GM12878 (cell line): ENCODE results near the gene ANO4. TPM values are rescaled to one million over a fixed set of nuclear protein-coding genes. Genes with fewer than 3 reads are reported as not detected.

ENCODE experiments used
- ATAC-seq: fragments of 200-7000 bp; cut with Tn5 transposase; 3 replicates; pipeline ENCODE4 v1.9.1; 2020; ENCODE audit warnings: mild to moderate bottlenecking, moderate library complexity
- BruUV-seq: library from RNA; stranded (reverse); fragments of 400-500 nt; replicated peaks from 2 replicates; lab custom pipeline; 2021; lab: Mats Ljungman, UMichigan
- CTCF ChIA-PET: fragments of 300-600 bp; sonication (Branson Sonifier 250); formaldehyde crosslinking; extraction: SDS; loops from one replicate; lab custom pipeline; 2021; ENCODE audit warnings: inconsistent platforms; lab: Yijun Ruan, JAX
- POLR2A ChIA-PET: fragments of 350-600 bp; formaldehyde crosslinking; extraction: SDS; loops from one replicate; lab custom pipeline; 2021; ENCODE audit warnings: inconsistent platforms; lab: Charles Lee
- RAD21 ChIA-PET: fragments of 300-600 bp; sonication (Branson Sonifier 250); formaldehyde crosslinking; loops from one replicate; lab custom pipeline; 2023; ENCODE audit warnings: antibody characterized with exemption; ENCODE audit not compliant: unreplicated experiment; lab: Charles Lee
- SMC1A ChIA-PET: fragments of 300-600 bp; sonication (Branson Sonifier 250); formaldehyde crosslinking; loops from one replicate; lab custom pipeline; 2023; ENCODE audit not compliant: unreplicated experiment, uncharacterized antibody; lab: Charles Lee
- DNase-seq: peaks from one replicate; pipeline ENCODE4 v3.0.0-alpha.2; 2011; ENCODE audit warnings: low read depth, low spot score
- FAIRE-seq: peaks from 3 replicates; lab custom pipeline; 2011; peaks lifted over from hg19 to GRCh38; lab: Jason Lieb, UNC
- H2AFZ ChIP-seq: 2 replicates; pipeline ENCODE4 v1.6.0; 2011; ENCODE audit warnings: low read depth, low read length, control low read depth; ENCODE audit not compliant: control insufficient read depth
- H3K27ac ChIP-seq: 2 replicates; pipeline ENCODE4 v1.5.1; 2011; ENCODE audit warnings: control low read depth; ENCODE audit not compliant: control insufficient read depth, insufficient read depth
- H3K27me3 ChIP-seq, 2 experiments: replicated peaks in 1 of 2; 2 replicates each; pipeline versions ENCODE4 v1.6.0 to v1.6.1; 2011; ENCODE audit warnings: low read length in 1 of 2; ENCODE audit not compliant: control insufficient read depth in 2 of 2, insufficient read depth in 2 of 2
- H3K36me3 ChIP-seq, 2 experiments: 2 replicates each; pipeline ENCODE4 v1.5.1; 2011; ENCODE audit warnings: low read length in 1 of 2; ENCODE audit not compliant: control insufficient read depth in 2 of 2, insufficient read depth in 2 of 2
- H3K4me1 ChIP-seq: 2 replicates; pipeline ENCODE4 v1.6.1; 2011; ENCODE audit warnings: mild to moderate bottlenecking, low read length, moderate library complexity, mixed read lengths; ENCODE audit not compliant: control insufficient read depth, insufficient read depth
- H3K4me2 ChIP-seq: 2 replicates; pipeline ENCODE4 v1.6.0; 2011; ENCODE audit warnings: control low read depth; ENCODE audit not compliant: control insufficient read depth, insufficient read depth
- H3K4me3 ChIP-seq: fragments of 200-600 bp; sonication (generic); 2 replicates; pipeline ENCODE4 v1.5.1; 2016
- H3K79me2 ChIP-seq: 2 replicates; pipeline ENCODE4 v1.6.0; 2011; ENCODE audit warnings: low read length; ENCODE audit not compliant: control insufficient read depth, insufficient read depth
- H3K9ac ChIP-seq: 2 replicates; pipeline ENCODE4 v1.8.0; 2011; ENCODE audit warnings: low read length, control low read depth, mixed read lengths; ENCODE audit not compliant: control insufficient read depth, insufficient read depth
- H3K9me3 ChIP-seq: replicated peaks from 3 replicates; pipeline ENCODE4 v1.5.1; 2011; ENCODE audit warnings: mild to moderate bottlenecking, low read length; ENCODE audit not compliant: control insufficient read depth, insufficient read depth
- H4K20me1 ChIP-seq: 2 replicates; pipeline ENCODE4 v1.6.0; 2011; ENCODE audit not compliant: control insufficient read depth, insufficient read depth
- E2F8 ChIP-seq: fragments of 450-650 bp; IDR thresholded peaks from 2 replicates; pipeline ENCODE4 v1.6.1; 2018; ENCODE audit warnings: mild to moderate bottlenecking, low read depth, moderate library complexity; ENCODE audit not compliant: partially characterized antibody
- EZH2 ChIP-seq: IDR thresholded peaks from 2 replicates; pipeline ENCODE4 v1.6.1; 2012; ENCODE audit warnings: low read depth, mild to moderate bottlenecking, control low read depth, inconsistent platforms, low read length, borderline replicate concordance; ENCODE audit not compliant: control insufficient read depth
- HCFC1 ChIP-seq: fragments of 150-350 bp; IDR thresholded peaks from 2 replicates; pipeline ENCODE4 v1.6.1; 2014; ENCODE audit warnings: low read length
- IRF3 ChIP-seq: fragments of 450-650 bp; IDR thresholded peaks from 2 replicates; pipeline ENCODE4 v1.6.1; 2014; ENCODE audit warnings: mild to moderate bottlenecking
- MYB ChIP-seq: fragments of 150-350 bp; IDR thresholded peaks from 2 replicates; pipeline ENCODE4 v1.6.1; 2014; ENCODE audit warnings: mild to moderate bottlenecking, low read depth, low read length, borderline replicate concordance
- POLR2AphosphoS5 ChIP-seq: IDR thresholded peaks from 2 replicates; pipeline ENCODE4 v1.6.1; 2011; ENCODE audit warnings: mild to moderate bottlenecking, low read length, inconsistent platforms
- SKIL ChIP-seq: fragments of 450-650 bp; IDR thresholded peaks from 2 replicates; pipeline ENCODE4 v1.6.1; 2017; ENCODE audit warnings: mild to moderate bottlenecking, low read depth, inconsistent platforms; ENCODE audit not compliant: poor library complexity, severe bottlenecking
- SREBF1 ChIP-seq: IDR thresholded peaks from 2 replicates; pipeline ENCODE4 v1.6.1; 2012; ENCODE audit warnings: mild to moderate bottlenecking, low read length
- ZNF622 ChIP-seq: fragments of 450-650 bp; IDR thresholded peaks from 2 replicates; pipeline ENCODE4 v1.6.1; 2017; ENCODE audit warnings: mild to moderate bottlenecking, inconsistent platforms
- WGBS: methylation state at CpG from one replicate; pipeline ENCODE4 v1.1.6; 2016; ENCODE audit warnings: low lambda C conversion rate; ENCODE audit not compliant: insufficient replicate concordance, insufficient coverage; ENCODE audit errors: missing lambda C conversion rate; 5-methylcytosine and 5-hydroxymethylcytosine counted together
- in situ Hi-C: fragments of 300-500 bp; cut with MboI; formaldehyde crosslinking; loops from 9 replicates; pipeline ENCODE4 v1.14.3; 2018; ENCODE audit warnings: mixed read lengths
- intact Hi-C: fragments of 100-400 bp; cut with micrococcal nuclease; formaldehyde crosslinking; loops from one replicate; pipeline ENCODE4 v1.14.2; 2022; ENCODE audit not compliant: unreplicated experiment
- polyA plus RNA-seq, 11 experiments: library from polyadenylated mRNA; depleted of rRNA in 4 of 11; unstranded in 6 of 11; stranded (reverse) in 5 of 11; fragments of >200 nt; fragmentation: Nextera tagmentation in 4 of 11; fragmentation: Illumina TruSeq in 1 of 11; extraction: Ambion mirVana in 4 of 11; extraction: Trizol in 1 of 11; gene quantifications; 1 replicate in 1 of 11; 2 replicates in 10 of 11; pipeline versions ENCODE4 v1.2.1 to v1.2.3, GENCODE V29; 2011 to 2016; ENCODE audit warnings: inconsistent platforms in 2 of 11, missing spikeins in 2 of 11, low read depth in 1 of 11
- total RNA-seq, 4 experiments: library from RNA; depleted of rRNA in 3 of 4; stranded (reverse); fragments of >200 nt in 3 of 4; fragmentation: Illumina TruSeq in 1 of 4; extraction: Trizol in 1 of 4; gene quantifications; 2 replicates each; pipeline versions ENCODE4 v1.2.1 to v1.2.3, GENCODE V29; 2013 to 2021

ANO4 gene
- total and polyA plus RNA-seq, 10 of the 15 experiments (the other 5 are each of a cell fraction or from before 2014, with no cell fraction given): not detected

GRCh38 chr12:100963381-100963780 lies 168.8 kb downstream of the ANO4 start (continued):
- TF ChIP-seq E2F8 (no peak), POLR2AphosphoS5 (no peak), IRF3 (no peak), ZNF622 (no peak)

- Histone ChIP-seq H3K4me1 (no peaks in the 10 kb centered on the region), H3K9ac (no peak overlapping the region), H3K27me3 (no peaks in the 10 kb centered on the region), H3K9me3 (no peaks in the 10 kb centered on the region), H4K20me1 (no peaks in the 10 kb centered on the region), H3K4me2 (no peak overlapping the region), H3K79me2 (no peaks in the 10 kb centered on the region), H2AFZ (no peak overlapping the region), H3K36me3 (no peaks in the 10 kb centered on the region), H3K27ac (no peak overlapping the region), H3K4me3 (no peak overlapping the region)
- SMC1A ChIA-PET: no interaction called here
- no TSS peak for BruUV-seq
- no peak for TF ChIP-seq EZH2
- no peak for TF ChIP-seq HCFC1
- no peak for TF ChIP-seq SKIL
- no peak for TF ChIP-seq SREBF1
- no peak for TF ChIP-seq MYB
- FAIRE-seq: no peak
- 11% methylated on average over 2 of the region's 2 CpGs for WGBS
- in situ Hi-C loops (no loop called here), intact Hi-C loops (no loop called here)
- DNase-seq: no peak
- RAD21 ChIA-PET: interaction anchor here (0.8 kb wide), 1 partner anchor 22 kb away, joined by 3 read pairs; no protein-coding TSS in a partner anchor
- POLR2A ChIA-PET: no interaction called here
- CTCF ChIA-PET: interaction anchor here (1.0 kb wide), 1 partner anchor 22 kb away, joined by 3 read pairs; no protein-coding TSS in a partner anchor
- no peak for ATAC-seq
Measured at GRCh38 chr12:100964028-100964427, 169.5 kb downstream of the ANO4 start.
